NCI-H446 treated with DMSO at 0.1 percent for 48 hours (cell line): ENCODE measurements around the gene FTO.

ENCODE experiments used
- DNase-seq: peaks from one replicate; lab custom pipeline; 2025; lab: John Stamatoyannopoulos, UW

FTO gene

GRCh38 chr16:54185045-54185444 is 481.1 kb downstream of the FTO start:
- no peak for DNase-seq

GRCh38 chr16:54191163-54191562 is 487.2 kb downstream of the FTO start:
- no peak for DNase-seq

GRCh38 chr16:54191592-54191991 is 487.6 kb downstream of the FTO start:
- no peak for DNase-seq

- DNase-seq = no peak
These were observed 489.2 kb downstream of the FTO start for GRCh38 chr16:54193013-54193664.

GRCh38 chr16:54193665-54194333 is 489.8 kb downstream of the FTO start:
- peak; percentile 17 for DNase-seq

- no peak for DNase-seq
These were observed 490.4 kb downstream of the FTO start for GRCh38 chr16:54194334-54194743.

- no peak for DNase-seq
These were observed 493.8 kb downstream of the FTO start for GRCh38 chr16:54197758-54198157.

- DNase-seq = no peak
These were observed 495.7 kb downstream of the FTO start for GRCh38 chr16:54199487-54200160.

- DNase-seq = no peak
These were observed 496.2 kb downstream of the FTO start for GRCh38 chr16:54200161-54200534.

GRCh38 chr16:54200720-54201119 is 496.8 kb downstream of the FTO start:
- no peak for DNase-seq

GRCh38 chr16:54201200-54201599 is 497.2 kb downstream of the FTO start:
- no peak for DNase-seq
